Mucosa of rectum (tissue), 2 donors: ENCODE results near the gene SEL1L.
A peak's percentile ranks its signal among the peaks of the same experiment; 100 is the strongest.

Source experiments
- H3K27ac ChIP-seq, 2 donors: one replicate each; pipeline ENCODE4 v1.7.0; 2013; ENCODE audit warnings: inconsistent platforms in 2 of 2, low read depth in 2 of 2, low read length in 2 of 2
- H3K27me3 ChIP-seq, 2 donors: one replicate each; pipeline ENCODE4 v1.7.0; 2013; ENCODE audit warnings: low read length in 2 of 2; ENCODE audit not compliant: control insufficient read depth in 2 of 2, insufficient read depth in 2 of 2
- H3K36me3 ChIP-seq, 2 donors: one replicate each; pipeline ENCODE4 v1.7.0; 2013; ENCODE audit warnings: low read length in 2 of 2; ENCODE audit not compliant: control insufficient read depth in 2 of 2, insufficient read depth in 2 of 2
- H3K4me1 ChIP-seq, 2 donors: one replicate each; pipeline ENCODE4 v1.7.0; 2013; ENCODE audit warnings: low read length in 2 of 2, mild to moderate bottlenecking in 1 of 2; ENCODE audit not compliant: control insufficient read depth in 2 of 2, insufficient read depth in 2 of 2
- H3K4me3 ChIP-seq, 2 donors: one replicate each; pipeline ENCODE4 v1.7.0; 2013; ENCODE audit warnings: low read length in 2 of 2
- H3K9ac ChIP-seq, 2 donors: one replicate each; pipeline ENCODE4 v1.7.0; 2013; ENCODE audit warnings: low read length in 2 of 2, low read depth in 1 of 2, mild to moderate bottlenecking in 1 of 2
- H3K9me3 ChIP-seq, 2 donors: one replicate each; pipeline ENCODE4 v1.7.0; 2013; ENCODE audit warnings: low read length in 2 of 2; ENCODE audit not compliant: control insufficient read depth in 2 of 2
- donor health status: healthy.
- donor health status: Normal muscosa, but diverticular disease.

The SEL1L gene

GRCh38 chr14:81533536-81534343, at the start of gene SEL1L:
TSS of gene SEL1L (minus strand) at chr14:81533853. CDS start at chr14:81533744, 109 bp downstream.
- Histone ChIP-seq H3K4me3 (peak within 1 kb of the TSS; percentile 88 to 95), H3K4me1 (peaks cover 6 to 11% of the 10 kb centered on the region in 2 donors), H3K27ac (peak within 1 kb of the TSS; percentile 65 to 76), H3K27me3 (no peaks in the 10 kb centered on the region), H3K36me3 (peaks cover 0 to 3% of the 10 kb centered on the region in 2 donors), H3K9ac (peak within 1 kb of the TSS; percentile 76 to 95), H3K9me3 (no peaks in the 10 kb centered on the region)

GRCh38 chr14:81582420-81582819, 48.8 kb upstream of the SEL1L start:
- Histone ChIP-seq H3K27ac (no peak overlapping the region), H3K9ac (no peak overlapping the region), H3K4me3 (no peak overlapping the region), H3K27me3 (no peaks in the 10 kb centered on the region), H3K36me3 (no peaks in the 10 kb centered on the region), H3K4me1 (no peaks in the 10 kb centered on the region), H3K9me3 (no peaks in the 10 kb centered on the region)

- Histone ChIP-seq H3K9ac (no peak overlapping the region), H3K36me3 (no peaks in the 10 kb centered on the region), H3K4me1 (no peaks in the 10 kb centered on the region), H3K9me3 (no peaks in the 10 kb centered on the region), H3K4me3 (no peak overlapping the region), H3K27me3 (no peaks in the 10 kb centered on the region), H3K27ac (no peak overlapping the region)
These were observed 45.5 kb upstream of the SEL1L start for GRCh38 chr14:81579115-81579514.

DNA sequence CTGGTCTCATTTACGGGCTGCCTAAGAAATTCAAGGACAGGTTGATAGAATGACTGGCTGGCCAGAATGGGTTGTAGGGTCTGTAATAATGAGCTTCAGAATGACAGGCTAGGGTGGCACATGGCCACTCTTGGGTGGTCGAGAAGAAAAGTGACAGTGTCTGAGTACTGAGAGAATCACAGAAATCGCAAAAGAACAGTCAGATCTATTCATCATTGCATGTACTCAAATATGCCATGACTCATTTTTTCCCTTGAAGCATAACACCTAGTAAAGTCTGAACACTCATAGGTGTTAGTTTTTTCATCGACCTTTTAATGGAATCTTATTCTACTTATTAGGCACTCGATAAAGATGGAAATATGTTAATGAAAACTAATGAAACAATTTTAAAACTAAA, 37.8 kb upstream of the SEL1L start:
- Histone ChIP-seq H3K4me1 (no peaks in the 10 kb centered on the region), H3K9me3 (no peaks in the 10 kb centered on the region), H3K36me3 (no peaks in the 10 kb centered on the region), H3K27ac (no peak overlapping the region), H3K4me3 (no peak overlapping the region), H3K9ac (no peak overlapping the region), H3K27me3 (no peaks in the 10 kb centered on the region)

GRCh38 chr14:81567302-81567701, 33.6 kb upstream of the SEL1L start:
- no peaks in the 10 kb centered on the region for H3K36me3 ChIP-seq
- H3K27me3 ChIP-seq = no peaks in the 10 kb centered on the region
- no peak overlapping the region for H3K9ac ChIP-seq
- H3K9me3 ChIP-seq = no peaks in the 10 kb centered on the region
- H3K4me3 ChIP-seq = no peak overlapping the region
- H3K27ac ChIP-seq = no peak overlapping the region
- H3K4me1 ChIP-seq = no peaks in the 10 kb centered on the region

DNA sequence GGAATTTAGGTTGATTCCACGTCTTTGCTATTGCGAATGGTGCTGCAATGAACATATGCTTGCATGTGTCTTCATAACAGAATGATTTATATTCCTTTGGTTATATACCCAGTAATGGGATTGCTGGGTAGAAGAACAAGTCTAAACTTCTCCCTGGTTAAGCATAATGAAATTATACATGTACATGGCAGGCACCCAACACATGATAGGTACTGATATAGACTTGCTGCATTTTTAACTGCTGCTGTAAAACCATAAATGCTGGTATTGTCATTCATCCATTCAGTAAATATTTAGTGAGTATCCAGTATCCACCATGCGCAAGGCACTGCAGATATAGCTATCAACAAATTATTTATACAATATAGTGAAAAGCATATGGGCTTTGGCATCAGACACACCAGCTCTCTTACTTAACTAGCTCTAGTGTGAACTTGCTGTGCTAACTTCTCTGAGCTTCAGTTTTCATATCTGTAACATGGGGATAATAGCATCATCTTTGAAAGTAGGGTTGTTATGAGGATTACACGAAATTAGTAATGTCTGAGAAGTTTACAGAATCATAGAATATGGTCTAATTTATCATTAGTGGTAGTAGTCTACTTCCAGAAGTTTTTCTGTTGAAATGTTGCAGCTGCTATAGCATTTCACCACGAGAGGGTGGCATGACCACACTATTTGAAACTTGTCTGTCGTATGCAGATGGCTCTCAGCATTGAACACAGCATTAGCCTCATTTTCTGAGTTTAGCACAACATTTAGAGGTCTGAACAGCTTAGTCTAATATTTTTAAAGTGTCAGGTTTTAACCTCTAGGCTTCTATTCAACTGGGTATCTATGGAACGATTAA, 32.0 kb upstream of the SEL1L start:
- H3K36me3 ChIP-seq = no peaks in the 10 kb centered on the region
- no peaks in the 10 kb centered on the region for H3K4me1 ChIP-seq
- H3K27me3 ChIP-seq = no peaks in the 10 kb centered on the region
- H3K9ac ChIP-seq = no peak overlapping the region
- no peaks in the 10 kb centered on the region for H3K9me3 ChIP-seq
- H3K4me3 ChIP-seq = no peak overlapping the region
- no peak overlapping the region for H3K27ac ChIP-seq

GRCh38 chr14:81562818-81563217, 29.2 kb upstream of the SEL1L start:
- H3K4me1 ChIP-seq = no peaks in the 10 kb centered on the region

GRCh38 chr14:81561084-81561775, 27.6 kb upstream of the SEL1L start:
- H3K36me3 ChIP-seq = no peaks in the 10 kb centered on the region
- no peak overlapping the region for H3K27ac ChIP-seq
- no peaks in the 10 kb centered on the region for H3K4me1 ChIP-seq
- H3K9me3 ChIP-seq = no peaks in the 10 kb centered on the region
- H3K27me3 ChIP-seq = no peaks in the 10 kb centered on the region
- no peak overlapping the region for H3K9ac ChIP-seq
- H3K4me3 ChIP-seq = no peak overlapping the region

More at GRCh38 chr14:81562818-81563217, 29.2 kb upstream of the SEL1L start:
- H3K36me3 ChIP-seq = no peaks in the 10 kb centered on the region
- no peaks in the 10 kb centered on the region for H3K9me3 ChIP-seq
- no peak overlapping the region for H3K9ac ChIP-seq
- no peaks in the 10 kb centered on the region for H3K27me3 ChIP-seq
- no peak overlapping the region for H3K27ac ChIP-seq
- H3K4me3 ChIP-seq = no peak overlapping the region

DNA sequence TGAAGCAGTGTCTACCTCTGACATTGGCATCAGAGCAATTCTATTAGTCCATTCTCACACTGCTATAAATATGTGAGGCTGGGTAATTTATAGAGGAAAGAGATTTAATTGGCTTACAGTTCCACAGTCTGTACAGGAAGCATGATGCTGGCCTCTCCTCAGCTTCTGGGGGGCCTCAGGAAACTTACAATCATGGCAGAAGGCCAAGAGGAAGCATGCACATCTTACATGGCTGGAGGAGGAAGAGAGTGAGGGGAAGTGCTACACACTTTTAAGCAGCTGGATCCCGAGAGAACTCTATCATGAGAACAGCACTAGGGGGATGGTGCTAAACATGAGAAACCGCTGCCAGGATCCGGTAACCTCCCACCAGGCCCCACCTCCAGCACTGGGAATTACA, 25.7 kb upstream of the SEL1L start:
- no peaks in the 10 kb centered on the region for H3K9me3 ChIP-seq
- H3K27ac ChIP-seq = no peak overlapping the region
- no peaks in the 10 kb centered on the region for H3K4me1 ChIP-seq
- no peak overlapping the region for H3K9ac ChIP-seq
- no peaks in the 10 kb centered on the region for H3K36me3 ChIP-seq
- no peaks in the 10 kb centered on the region for H3K27me3 ChIP-seq
- H3K4me3 ChIP-seq = no peak overlapping the region

DNA sequence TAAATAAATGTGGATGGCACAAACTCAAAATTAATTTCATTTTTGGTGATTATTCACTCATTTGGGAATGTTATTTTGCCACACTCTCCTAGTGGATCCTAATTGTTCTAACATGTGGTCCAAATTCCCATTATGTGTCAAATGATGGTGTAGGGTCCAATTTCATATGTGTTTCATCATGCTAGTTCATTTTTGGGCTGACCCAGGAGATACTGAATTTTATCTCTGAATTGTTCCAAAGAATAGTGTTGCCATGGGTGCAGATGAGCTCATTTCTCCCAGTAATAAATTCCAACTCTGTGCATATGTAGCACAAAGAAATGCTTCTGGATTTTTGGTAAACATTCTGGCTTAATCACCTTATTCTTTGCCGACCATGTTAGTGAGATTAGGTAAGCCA, 23.5 kb upstream of the SEL1L start:
- H3K9ac ChIP-seq = no peak overlapping the region

More for the DNA sequence above, 23.5 kb upstream of the SEL1L start:
- H3K4me3 ChIP-seq = no peak overlapping the region
- no peaks in the 10 kb centered on the region for H3K27me3 ChIP-seq
- H3K9me3 ChIP-seq = no peaks in the 10 kb centered on the region
- H3K4me1 ChIP-seq = no peaks in the 10 kb centered on the region
- H3K36me3 ChIP-seq = no peaks in the 10 kb centered on the region
- no peak overlapping the region for H3K27ac ChIP-seq
